Tibial nerve (tissue), 4 donors: ENCODE data around the gene MFGE8. TPM values are rescaled to one million over a fixed set of nuclear protein-coding genes. Genes with fewer than 3 reads are reported as not detected.

Experiments
- DNase-seq, 2 donors: peaks; one replicate each; pipeline ENCODE4 v3.0.0-alpha.2; 2019; ENCODE audit warnings: low spot score in 2 of 2
- H3K27ac ChIP-seq, 4 donors: fragments of 200-600 bp; sonication (generic) in 3 of 4; one replicate each; pipeline ENCODE4 v1.5.1; 2017 to 2019; ENCODE audit warnings: mild to moderate bottlenecking in 1 of 4
- H3K27me3 ChIP-seq, 2 donors: fragments of 200-600 bp; sonication (generic) in 1 of 2; one replicate each; pipeline versions ENCODE4 v1.5.1 to v1.6.0; 2017 to 2019
- H3K36me3 ChIP-seq, 3 donors: fragments of 200-600 bp; sonication (generic); one replicate each; pipeline ENCODE4 v1.5.1; 2018 to 2019
- H3K4me1 ChIP-seq, 4 donors: fragments of 200-600 bp; sonication (generic) in 3 of 4; one replicate each; pipeline ENCODE4 v1.5.1; 2017 to 2019
- H3K4me3 ChIP-seq, 4 donors: fragments of 200-600 bp; sonication (generic) in 3 of 4; one replicate each; pipeline ENCODE4 v1.5.1; 2017 to 2019; ENCODE audit warnings: mild to moderate bottlenecking in 1 of 4, moderate library complexity in 1 of 4
- H3K9me3 ChIP-seq, 4 donors: fragments of 200-600 bp; sonication (generic) in 3 of 4; one replicate each; pipeline ENCODE4 v1.5.1; 2017 to 2019
- CTCF ChIP-seq, 5 experiments: fragments of 200-600 bp in 3 of 5; fragments of 450-650 bp in 2 of 5; sonication (generic) in 3 of 5; IDR thresholded peaks; one replicate each; pipeline ENCODE4 v1.5.1; 2016 to 2019; ENCODE audit warnings: antibody characterized with exemption in 5 of 5, mild to moderate bottlenecking in 3 of 5, moderate library complexity in 2 of 5
- EP300 ChIP-seq, 2 donors: sonication (generic); formaldehyde crosslinking; IDR thresholded peaks; one replicate each; pipeline ENCODE4 v1.6.1; 2017; ENCODE audit warnings: antibody characterized with exemption in 2 of 2, mild to moderate bottlenecking in 1 of 2
- POLR2A ChIP-seq, 2 donors: fragments of 450-650 bp; IDR thresholded peaks; one replicate each; pipeline ENCODE4 v1.6.1; 2017; ENCODE audit warnings: antibody characterized with exemption in 2 of 2, mild to moderate bottlenecking in 2 of 2, moderate library complexity in 2 of 2
- WGBS, 2 donors: methylation state at CpG; one replicate each; pipeline ENCODE4 v1.1.5; 2018; 5-methylcytosine and 5-hydroxymethylcytosine counted together
- total RNA-seq, 4 donors: library from RNA; depleted of rRNA; stranded (reverse); fragments of >200 nt; gene quantifications; one replicate each; pipeline ENCODE4 v1.1.0, GENCODE V29; 2016

MFGE8 gene
- total RNA-seq, 4 donors from 2014 or later = 349 to 553 (median 488) TPM

GRCh38 chr15:88890495-88890894 lies 22.7 kb downstream of the MFGE8 start:
- peaks cover 0 to 15% (median 10%) of the 10 kb centered on the region in 4 donors for H3K4me1 ChIP-seq
- no peak overlapping the region for H3K4me3 ChIP-seq
- 85 to 87% methylated on average over 4 of the region's 4 CpGs for WGBS, 2 donors
- no peak for TF ChIP-seq POLR2A (IDR thresholded peaks at IDR 0.05)
- no peak for TF ChIP-seq EP300 (IDR thresholded peaks at IDR 0.05)
- TF ChIP-seq CTCF (IDR thresholded peaks at IDR 0.05) = no peak
- H3K27ac ChIP-seq = no peak overlapping the region
- H3K27me3 ChIP-seq = peaks cover 0 to 26% of the 10 kb centered on the region in 2 donors
- H3K9me3 ChIP-seq = no peaks in the 10 kb centered on the region
- DNase-seq = no peak
- no peaks in the 10 kb centered on the region for H3K36me3 ChIP-seq

GRCh38 chr15:88888719-88889118 lies 24.5 kb downstream of the MFGE8 start:
- 92 to 94% methylated on average over 5 of the region's 5 CpGs for WGBS, 2 donors
- TF ChIP-seq POLR2A (IDR thresholded peaks at IDR 0.05) = no peak
- no peak for TF ChIP-seq EP300 (IDR thresholded peaks at IDR 0.05)
- no peak for TF ChIP-seq CTCF (IDR thresholded peaks at IDR 0.05)
- no peak for DNase-seq
- no peaks in the 10 kb centered on the region for H3K9me3 ChIP-seq
- H3K27ac ChIP-seq = no peak overlapping the region
- peaks cover 0 to 8% of the 10 kb centered on the region in 2 donors for H3K27me3 ChIP-seq
- H3K4me3 ChIP-seq = no peak overlapping the region
- H3K36me3 ChIP-seq = no peaks in the 10 kb centered on the region
- no peaks in the 10 kb centered on the region for H3K4me1 ChIP-seq

- H3K27me3 ChIP-seq = no peaks in the 10 kb centered on the region
- H3K27ac ChIP-seq = no peak overlapping the region
- H3K4me1 ChIP-seq = no peaks in the 10 kb centered on the region
- TF ChIP-seq CTCF (IDR thresholded peaks at IDR 0.05) (no peak), POLR2A (IDR thresholded peaks at IDR 0.05) (no peak), EP300 (IDR thresholded peaks at IDR 0.05) (no peak)
- no peak for DNase-seq
- H3K9me3 ChIP-seq = no peaks in the 10 kb centered on the region
- no peaks in the 10 kb centered on the region for H3K36me3 ChIP-seq
- 85% methylated on average over 18 of the region's 18 CpGs for WGBS, 2 donors
- H3K4me3 ChIP-seq = no peak overlapping the region
Measured at GRCh38 chr15:88887068-88887580, 26.1 kb downstream of the MFGE8 start.

GRCh38 chr15:88882785-88883184 lies 30.4 kb downstream of the MFGE8 start:
- Histone ChIP-seq H3K4me1 (no peaks in the 10 kb centered on the region), H3K9me3 (no peaks in the 10 kb centered on the region), H3K4me3 (no peak overlapping the region), H3K36me3 (no peaks in the 10 kb centered on the region), H3K27me3 (no peaks in the 10 kb centered on the region), H3K27ac (no peak overlapping the region)
- DNase-seq = no peak
- TF ChIP-seq POLR2A (IDR thresholded peaks at IDR 0.05) (no peak), CTCF (IDR thresholded peaks at IDR 0.05) (no peak), EP300 (IDR thresholded peaks at IDR 0.05) (no peak)
- 52 to 84% methylated on average over 4 of the region's 4 CpGs for WGBS, 2 donors

GRCh38 chr15:88881775-88882174 lies 31.4 kb downstream of the MFGE8 start:
- H3K36me3 ChIP-seq = no peaks in the 10 kb centered on the region
- no peaks in the 10 kb centered on the region for H3K27me3 ChIP-seq
- 91 to 98% methylated on average over 3 of the region's 3 CpGs for WGBS, 2 donors
- H3K27ac ChIP-seq = no peak overlapping the region
- DNase-seq = no peak
- no peak overlapping the region for H3K4me3 ChIP-seq
- TF ChIP-seq EP300 (IDR thresholded peaks at IDR 0.05) (no peak), POLR2A (IDR thresholded peaks at IDR 0.05) (no peak), CTCF (IDR thresholded peaks at IDR 0.05) (no peak)
- H3K4me1 ChIP-seq = no peaks in the 10 kb centered on the region
- no peaks in the 10 kb centered on the region for H3K9me3 ChIP-seq
